Measurements from ENCODE around the gene TFF1.

DNA sequence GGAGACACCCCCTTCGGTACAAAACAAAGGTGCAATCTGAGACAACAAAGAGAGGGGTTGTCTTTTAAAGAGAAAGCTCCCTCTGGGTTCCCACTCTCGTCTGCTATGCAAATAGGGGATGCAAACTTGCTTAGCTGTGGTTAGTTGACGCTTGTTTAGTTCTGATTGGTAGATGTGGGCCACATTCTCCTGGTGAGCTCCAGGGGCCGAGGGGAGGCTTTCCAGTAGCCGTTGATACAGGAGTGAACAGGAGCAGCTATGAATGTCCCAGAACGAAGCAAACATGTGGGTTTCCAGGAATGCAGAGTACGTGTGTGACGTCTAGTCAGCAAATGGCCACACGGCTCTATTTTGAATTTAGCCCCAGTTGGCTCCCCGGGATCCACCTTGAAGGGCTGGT, 30.3 kb downstream of the TFF1 start:
- TF ChIP-seq, protein P1, sequence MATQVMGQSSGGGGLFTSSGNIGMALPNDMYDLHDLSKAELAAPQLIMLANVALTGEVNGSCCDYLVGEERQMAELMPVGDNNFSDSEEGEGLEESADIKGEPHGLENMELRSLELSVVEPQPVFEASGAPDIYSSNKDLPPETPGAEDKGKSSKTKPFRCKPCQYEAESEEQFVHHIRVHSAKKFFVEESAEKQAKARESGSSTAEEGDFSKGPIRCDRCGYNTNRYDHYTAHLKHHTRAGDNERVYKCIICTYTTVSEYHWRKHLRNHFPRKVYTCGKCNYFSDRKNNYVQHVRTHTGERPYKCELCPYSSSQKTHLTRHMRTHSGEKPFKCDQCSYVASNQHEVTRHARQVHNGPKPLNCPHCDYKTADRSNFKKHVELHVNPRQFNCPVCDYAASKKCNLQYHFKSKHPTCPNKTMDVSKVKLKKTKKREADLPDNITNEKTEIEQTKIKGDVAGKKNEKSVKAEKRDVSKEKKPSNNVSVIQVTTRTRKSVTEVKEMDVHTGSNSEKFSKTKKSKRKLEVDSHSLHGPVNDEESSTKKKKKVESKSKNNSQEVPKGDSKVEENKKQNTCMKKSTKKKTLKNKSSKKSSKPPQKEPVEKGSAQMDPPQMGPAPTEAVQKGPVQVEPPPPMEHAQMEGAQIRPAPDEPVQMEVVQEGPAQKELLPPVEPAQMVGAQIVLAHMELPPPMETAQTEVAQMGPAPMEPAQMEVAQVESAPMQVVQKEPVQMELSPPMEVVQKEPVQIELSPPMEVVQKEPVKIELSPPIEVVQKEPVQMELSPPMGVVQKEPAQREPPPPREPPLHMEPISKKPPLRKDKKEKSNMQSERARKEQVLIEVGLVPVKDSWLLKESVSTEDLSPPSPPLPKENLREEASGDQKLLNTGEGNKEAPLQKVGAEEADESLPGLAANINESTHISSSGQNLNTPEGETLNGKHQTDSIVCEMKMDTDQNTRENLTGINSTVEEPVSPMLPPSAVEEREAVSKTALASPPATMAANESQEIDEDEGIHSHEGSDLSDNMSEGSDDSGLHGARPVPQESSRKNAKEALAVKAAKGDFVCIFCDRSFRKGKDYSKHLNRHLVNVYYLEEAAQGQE (IDR thresholded peaks at IDR 0.05; ENCODE audit: insufficient read depth in 1 of 2, low read depth in 2 of 2, low read length in 2 of 2): no peak
- no peak for TF ChIP-seq TAF1 (IDR thresholded peaks at IDR 0.05; ENCODE audit: borderline replicate concordance, insufficient read depth, low read length)
